Fibroblast of upper back skin (primary cell): ENCODE data around the gene ICAM5.
"Not testable (repeated sequence)": the region's sequence is repeated elsewhere in the genome, so short reads cannot be mapped to it uniquely, and the experiment has no call there.

Source experiments
- DNase-seq: peaks from one replicate; pipeline ENCODE4 v3.0.0-alpha.2; 2013

Gene ICAM5

DNA sequence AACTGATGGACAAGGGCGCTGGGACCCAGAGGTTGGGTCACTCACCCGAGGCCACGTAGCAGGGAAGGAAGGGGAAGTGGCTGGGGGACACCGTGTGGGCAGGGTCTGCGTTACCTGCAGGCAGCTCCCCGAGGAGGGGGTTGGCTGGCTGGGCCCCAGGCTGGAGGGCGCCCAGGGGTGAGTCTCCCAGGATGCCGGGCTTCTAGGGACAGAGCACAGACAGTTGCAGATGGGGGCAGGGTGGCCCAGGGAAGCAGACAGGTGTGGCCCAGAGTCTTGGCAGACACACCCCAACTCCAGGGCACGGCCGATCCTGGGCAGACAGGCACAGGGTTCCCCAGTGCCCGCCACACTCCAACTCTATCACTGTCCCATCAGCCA lies 31.7 kb downstream of the ICAM5 start:
- no peak for DNase-seq

DNA sequence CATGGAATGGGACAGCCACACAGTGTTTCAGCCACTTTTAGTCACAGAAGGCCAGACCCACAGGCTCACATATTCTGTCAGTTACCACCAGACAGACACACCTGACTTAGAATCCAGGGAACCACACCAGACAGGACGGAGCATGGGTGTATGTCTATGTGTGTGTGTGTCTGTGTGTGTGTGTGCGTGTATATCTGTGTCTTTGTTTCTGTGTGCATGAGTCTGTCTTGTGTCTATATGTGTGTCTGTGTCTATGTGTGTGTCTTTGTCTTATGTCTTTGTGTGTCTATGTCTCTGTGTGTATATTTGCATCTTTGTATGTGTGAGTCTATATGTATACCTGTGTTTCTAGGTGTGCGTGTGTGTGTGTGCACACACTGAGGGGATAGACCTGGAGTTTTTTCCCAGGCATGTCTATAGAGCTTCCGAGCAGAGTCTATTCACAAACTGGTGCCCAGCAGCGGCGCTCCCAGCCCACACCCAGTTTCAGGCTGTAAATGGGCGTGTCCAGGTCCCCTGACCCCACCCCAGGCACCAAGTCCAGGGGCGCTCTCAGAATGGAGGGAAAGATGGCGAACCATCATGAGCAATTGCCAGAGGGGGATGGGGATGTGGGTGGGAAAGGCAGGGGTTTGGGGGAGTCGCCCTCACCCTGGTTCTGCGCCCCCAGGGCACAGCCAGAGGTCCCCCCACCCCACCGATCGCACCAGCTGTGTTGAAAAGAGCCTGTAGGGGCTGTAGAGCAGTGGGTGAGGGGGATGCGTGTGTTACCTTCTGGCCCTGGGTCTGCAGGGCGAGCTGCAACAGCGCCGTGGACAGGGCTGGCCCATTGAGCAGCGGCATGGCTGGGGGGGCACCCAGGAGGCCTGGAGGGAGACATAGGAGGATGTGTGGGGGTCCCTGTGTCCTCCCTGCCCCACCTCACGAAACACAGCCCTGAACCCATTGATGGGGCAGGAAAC lies 32.4 kb downstream of the ICAM5 start:
- DNase-seq = no peak

DNA sequence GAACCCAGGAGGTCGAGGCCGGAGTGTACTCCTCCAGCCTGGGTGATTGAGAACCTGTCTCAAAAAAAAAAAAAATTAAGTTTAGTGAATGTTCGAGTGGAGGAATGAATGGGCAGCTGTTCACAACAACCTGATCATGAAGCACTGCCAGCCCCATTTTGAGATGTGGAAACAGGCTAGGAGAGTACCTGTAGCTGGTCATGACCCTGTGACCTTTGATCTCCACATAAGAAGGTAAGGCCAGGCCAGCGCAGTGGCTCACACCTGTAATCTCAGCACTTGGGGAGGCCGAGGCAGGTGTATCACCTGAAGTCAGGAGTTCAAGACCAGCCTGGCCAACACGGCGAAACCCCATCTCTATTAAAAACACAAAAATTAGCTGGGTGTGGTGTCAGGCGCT lies 36.0 kb downstream of the ICAM5 start:
- DNase-seq = no peak

DNA sequence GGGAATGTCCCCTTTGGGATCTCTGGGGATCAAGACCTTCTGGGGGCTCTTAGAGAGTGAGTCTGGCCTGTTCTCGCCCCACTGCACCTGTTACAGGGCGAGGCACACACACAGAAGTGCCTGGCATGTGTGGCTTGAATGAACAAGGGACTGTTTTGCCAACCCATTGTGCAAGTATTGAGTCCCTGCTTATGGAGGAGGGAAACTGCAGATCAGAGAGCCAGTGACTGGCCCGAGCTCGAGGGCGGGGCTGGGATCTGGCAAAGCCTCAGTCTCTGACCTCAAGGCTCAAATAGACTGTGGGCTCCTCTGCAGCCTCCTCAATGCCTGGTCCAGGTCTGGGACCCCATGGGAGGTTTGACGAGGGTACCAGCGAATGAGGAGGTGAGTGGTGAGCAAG lies 38.0 kb downstream of the ICAM5 start:
- DNase-seq = no peak

DNA sequence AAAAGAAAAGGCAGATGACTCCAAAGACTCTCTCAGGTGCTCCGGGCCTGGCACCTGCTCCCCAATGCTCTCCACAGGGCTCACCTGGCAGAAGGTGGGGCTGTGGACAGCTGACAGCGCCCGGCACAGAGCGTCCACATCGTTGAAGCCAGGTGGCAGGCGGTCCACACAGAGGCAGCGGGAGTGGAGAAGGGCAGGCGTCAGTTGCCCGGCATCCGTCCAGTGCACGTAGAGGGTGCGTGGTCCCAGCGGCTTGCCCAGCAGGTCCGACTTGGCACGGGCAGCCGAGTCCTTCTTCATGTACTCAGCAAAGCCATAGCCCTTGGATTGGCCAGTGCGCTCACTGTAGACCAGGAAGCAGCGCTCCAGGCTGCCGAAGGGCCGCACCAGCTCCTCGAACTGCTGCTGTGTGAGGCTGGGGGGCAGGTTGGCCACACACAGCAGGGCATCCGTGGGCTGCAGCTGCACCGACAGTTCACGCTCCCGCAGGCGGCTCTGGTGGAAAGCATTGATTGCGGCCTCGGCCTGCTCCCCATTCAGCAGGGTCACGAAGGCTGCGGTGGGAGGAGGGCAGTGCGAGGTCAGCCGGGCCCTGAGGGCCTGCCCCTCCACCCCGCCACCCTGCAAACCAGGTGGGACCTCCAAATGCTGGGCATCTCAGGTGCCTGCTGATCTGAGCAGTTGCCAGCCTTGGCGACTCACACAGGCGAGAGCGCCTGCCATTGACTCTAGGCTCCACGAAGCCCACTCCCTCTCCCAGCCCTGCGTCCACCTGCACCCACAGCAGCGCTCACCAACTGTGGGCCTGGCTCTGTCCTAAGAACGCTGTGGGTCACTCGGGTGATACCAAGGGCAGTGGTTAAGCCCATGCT lies 39.0 kb downstream of the ICAM5 start:
- DNase-seq = no peak

DNA sequence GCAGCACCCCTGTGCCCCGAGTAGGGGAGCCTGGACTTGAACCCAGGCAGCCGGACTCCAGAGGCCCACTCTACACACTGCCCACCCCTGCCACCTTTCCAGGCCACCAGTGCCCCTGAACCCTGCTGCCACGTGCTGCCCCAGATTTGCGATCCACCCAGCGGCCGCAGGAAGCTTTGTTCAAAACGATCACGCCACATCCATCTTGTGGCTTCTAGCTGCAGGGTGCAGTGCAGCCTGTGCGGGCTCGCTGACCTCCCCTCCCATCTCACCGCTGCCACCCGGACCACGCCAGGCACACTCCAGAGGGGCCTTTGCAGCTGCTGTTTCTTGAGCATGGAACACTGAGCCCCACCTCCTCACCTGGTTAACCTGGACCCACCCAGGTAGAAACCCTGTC lies 39.8 kb downstream of the ICAM5 start:
- DNase-seq = no peak

DNA sequence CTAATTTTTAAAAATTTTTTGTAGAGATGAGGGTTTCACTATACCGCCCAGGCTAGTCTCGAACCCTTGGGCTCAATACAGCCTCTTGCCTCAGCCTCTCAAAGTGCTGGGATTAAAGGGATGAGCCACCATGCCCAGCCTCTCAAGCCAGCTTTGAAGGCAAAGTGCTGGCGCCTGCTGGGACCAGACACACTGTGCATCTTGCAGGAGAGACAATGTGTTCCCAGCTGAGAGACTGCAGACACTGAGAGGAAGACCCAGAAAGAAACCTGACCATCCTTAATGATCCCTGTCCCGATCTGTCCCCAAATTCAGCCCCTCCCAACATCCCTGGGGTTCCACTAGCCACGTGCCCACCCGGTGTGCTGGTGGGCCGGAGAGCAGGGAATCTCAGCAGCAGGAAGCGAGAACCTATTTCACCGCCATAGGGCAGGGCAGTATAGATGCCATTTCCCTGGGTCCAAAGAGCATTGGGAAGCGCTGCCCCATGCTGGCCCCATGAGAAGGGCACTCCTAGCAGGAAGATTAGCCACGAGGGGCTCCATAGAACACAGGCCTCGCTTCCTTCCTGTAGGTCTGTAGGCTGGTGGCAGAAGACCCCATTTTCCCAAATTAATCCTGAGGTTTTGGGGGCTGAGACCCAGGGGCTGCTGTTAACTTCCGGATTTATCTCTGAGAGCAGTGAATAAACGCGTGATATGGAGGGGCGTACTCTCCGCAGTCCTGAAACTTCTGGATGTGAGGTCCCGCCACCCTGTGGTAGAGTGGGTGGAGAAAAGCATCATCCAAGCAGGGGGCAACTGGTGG lies 42.6 kb downstream of the ICAM5 start:
- no peak for DNase-seq

DNA sequence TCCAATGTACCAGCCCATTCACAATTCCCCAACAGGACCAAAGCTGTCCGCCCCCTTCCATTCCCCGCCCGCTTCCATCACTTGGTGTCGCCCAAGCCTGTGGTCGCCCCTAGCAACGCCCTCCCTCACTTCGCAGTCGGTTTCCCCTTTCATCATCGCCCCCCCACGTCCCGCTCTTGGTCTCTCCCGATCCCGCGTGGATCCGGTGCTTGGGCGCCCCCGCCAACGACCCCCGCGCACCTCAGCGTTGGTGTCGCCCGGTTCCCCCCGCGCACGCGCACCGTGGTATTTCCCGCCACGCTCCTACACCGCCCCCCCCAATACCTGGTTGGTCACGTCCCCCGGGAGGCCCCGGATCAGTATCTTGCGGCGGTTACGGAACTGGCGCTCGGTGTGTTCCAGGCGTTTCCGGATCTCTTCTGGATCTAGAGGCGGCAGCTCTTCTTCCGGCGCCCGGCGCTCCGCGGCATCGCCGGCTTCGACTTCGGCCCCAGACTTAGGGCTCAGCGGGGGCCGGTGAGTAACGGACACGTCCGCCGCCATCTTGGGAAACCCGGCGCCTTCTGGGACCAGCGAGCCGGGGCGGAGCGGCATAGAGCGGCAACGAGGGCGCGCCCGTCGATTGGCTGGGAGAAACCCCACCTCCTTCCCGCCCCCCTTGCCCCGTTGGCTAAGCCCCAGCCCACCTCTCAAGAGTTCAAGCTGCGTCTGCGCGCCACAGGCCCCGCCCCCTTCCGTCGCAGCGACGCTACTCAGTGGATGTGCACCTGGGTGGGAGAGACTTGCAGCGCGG lies 43.4 kb downstream of the ICAM5 start, which contains the start of gene RAVER1:
Gene RAVER1, minus strand, starts transcription at position 565 of the 793 bp plus-strand sequence. Its CDS starts 22 bp downstream, at position 543.
- DNase-seq = peak; percentile 97

DNA sequence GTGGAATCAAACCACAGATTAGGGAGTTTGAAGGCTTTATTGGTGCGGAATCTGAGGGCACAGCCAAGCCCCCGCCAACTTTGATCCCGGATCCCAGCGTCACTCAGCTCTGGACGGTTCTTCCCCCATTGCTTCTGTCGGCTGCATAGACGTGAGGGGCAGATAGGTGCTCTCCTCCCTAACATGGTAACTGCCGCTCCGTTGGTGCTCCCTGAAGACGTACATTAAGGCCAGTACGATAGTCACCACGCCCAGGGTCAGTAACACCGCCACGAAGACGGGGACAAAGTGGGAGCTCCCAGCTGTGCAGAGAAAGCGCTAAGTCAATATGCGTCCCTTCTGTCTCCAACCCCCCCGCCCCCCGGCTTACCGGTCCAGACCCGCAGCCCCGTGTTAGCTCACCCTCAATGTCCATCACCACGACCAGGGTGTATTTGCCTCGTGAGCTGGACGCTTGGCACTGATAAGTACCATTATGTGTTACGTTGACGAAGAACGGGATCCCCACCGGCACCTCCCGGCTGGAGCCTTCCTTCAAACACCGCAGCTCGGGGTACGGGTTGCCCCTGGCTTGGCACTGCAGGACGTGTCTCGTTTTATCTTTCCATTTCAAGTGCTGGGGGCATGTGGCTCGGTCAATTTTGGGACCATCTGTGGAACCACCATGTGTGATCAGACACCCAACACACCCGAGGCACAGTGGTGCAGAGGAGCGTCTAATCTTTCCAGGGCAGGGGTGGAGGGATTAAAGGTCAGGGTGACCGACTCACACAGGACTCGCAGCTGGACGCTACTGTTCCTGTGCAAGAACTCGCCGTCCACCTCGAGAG lies 44.2 kb downstream of the ICAM5 start:
- no peak for DNase-seq

DNA sequence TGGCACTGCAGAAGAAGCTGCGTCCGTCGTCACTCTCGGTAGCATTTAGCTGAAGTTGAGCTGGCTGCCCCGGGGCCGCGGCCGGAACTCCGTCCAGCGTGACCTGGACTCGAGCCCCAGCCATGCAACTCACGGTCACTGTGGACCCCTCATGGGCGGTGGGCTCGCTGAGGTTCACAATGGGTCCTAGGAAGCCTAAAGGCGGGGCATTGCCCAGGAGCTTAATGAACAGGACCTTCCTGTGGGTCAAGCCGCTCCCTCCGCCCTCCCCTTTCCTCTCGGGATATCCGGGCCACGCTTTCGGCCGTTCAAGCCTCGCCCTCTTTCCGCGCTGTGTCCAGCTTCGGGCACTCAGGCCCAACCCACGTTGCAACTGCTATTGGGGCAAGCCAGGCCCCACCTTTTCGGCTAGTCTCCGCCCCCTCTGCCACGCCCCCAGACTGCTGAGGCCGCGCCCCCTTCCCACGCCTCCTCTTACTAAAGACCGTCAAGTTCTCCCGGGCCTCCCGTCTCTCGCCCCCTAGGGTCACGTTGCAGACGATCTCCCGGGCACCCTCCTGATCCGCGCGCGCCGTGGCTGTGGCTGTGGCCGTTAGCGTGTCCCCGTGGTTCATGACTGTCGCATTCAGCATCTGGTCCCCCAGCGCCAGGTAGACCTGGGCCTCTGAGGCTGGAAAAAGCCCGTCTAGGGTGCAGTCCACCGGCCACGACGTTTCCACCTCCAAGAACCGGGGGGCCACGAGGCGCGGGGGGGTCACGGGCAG lies 45.0 kb downstream of the ICAM5 start:
- DNase-seq = peak; percentile 90

DNA sequence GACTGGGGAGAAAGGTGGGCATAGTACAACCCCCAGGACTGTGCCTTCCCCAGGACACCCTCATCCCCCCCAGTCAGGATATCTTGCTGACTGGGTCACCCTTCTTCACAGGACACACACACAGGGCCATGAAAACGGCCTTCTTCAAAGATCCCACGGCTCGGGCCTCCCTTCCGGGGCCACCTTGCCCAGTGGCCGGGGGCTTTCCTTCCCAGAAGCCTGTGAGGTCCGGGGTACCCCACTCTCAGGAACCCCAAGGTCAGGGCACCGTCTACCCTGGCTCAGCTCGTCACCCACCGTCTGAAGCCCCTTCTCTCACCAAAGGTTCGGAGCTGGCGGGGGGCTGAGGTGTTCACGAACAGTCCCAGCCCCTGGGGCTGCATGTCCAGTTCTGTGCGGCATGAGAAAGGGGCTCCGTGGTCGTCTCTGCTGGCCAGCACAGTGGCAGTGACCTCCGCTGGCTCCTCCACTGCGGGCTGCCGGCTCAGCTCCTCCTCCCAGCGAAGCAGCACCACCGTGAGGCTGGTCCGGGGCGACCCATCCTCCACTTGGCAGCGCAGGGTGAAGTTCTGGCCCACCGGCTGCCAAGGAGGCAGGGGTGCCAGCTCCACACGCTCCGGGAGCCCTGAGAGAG lies 45.7 kb downstream of the ICAM5 start:
- no peak for DNase-seq

DNA sequence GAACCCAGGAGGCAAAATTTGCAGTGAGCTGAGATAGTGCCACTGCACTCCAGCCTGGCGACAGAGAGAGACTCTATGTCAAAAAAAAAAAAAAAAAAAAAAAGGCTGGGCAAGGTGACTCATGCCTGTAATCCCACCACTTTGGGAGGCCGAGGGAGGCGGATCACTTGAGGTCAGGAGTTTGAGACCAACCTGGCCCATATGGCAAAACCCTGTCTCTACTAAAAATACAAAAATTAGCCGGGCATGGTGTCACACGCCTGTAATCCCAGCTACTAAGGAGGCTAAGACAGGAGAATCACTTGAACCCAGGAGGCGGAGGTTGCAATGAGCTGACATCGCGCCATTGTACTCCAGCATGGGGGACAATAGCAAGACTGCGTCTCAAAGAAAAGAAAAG lies 47.0 kb downstream of the ICAM5 start:
- DNase-seq = not testable (repeated sequence)

DNA sequence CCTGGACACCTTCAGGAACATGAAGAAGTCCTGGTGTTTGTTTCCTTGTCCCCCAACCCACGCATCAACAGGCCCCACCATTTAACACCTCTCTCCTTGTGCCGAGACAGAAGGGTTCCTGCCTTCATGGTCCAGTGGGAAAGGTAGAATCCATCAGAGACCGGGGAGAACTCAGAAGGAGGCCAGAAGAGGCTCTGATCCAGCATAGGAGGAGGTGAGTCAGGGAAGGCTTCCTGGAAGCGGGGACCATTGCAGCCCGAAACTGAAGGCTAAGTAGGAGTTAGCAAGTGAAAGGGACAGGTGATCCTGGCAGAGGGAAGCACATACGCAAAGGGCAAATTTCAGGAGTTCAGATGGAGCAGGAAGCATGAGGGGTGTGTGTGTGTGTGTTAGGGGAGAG lies 49.2 kb downstream of the ICAM5 start:
- DNase-seq = no peak

DNA sequence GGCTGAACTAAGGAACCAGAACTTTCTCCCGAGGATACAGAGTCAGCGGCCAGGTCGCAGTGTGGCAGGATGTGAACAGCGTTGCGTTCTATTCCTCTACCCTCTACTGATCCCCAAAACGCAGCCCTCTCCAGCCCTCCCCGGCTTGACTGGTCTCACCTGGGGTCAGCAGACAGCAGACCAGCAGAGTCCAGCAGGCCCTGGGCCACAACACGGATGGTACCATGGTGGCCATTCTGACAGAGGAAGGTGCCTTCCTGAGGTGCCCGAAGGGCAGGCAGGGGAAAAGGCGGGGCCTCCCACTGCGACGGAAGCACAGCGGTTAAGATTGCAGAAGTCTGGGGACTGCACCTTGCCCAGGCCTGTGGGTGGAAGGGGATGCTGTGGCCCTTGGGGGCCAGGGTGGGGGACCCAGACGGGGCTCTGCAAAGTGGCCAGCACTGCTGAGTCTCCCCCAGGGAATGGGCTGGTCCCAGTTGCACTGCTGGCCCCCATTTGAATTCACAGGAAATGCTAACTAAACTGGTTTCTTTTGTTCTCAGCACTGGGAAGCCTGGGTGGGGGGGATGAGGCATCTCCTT lies 49.7 kb downstream of the ICAM5 start, which contains the start of gene ICAM3:
Gene ICAM3, minus strand, starts transcription at position 245 of the 581 bp plus-strand sequence. Its CDS starts 10 bp downstream, at position 235.
- no peak for DNase-seq

DNA sequence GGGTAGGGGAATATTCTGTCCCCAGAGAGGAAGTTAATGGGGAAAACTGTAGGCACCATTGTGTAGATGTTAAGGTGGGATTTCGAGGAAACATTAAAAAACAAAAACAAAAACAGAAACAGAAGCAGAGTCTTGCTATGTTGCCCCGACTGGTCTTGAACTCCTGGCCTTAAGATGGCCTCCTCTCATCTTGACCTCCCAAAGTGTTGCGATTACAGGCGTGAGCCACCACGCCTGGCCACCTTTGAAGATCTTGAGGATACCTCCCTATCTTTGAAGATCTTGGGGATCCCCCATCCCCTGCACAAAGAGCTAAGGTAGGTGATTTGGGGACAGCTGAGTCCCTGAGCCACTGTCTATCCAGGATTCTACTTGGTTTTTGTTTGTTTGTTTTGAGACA lies 50.2 kb downstream of the ICAM5 start:
- DNase-seq = no peak

DNA sequence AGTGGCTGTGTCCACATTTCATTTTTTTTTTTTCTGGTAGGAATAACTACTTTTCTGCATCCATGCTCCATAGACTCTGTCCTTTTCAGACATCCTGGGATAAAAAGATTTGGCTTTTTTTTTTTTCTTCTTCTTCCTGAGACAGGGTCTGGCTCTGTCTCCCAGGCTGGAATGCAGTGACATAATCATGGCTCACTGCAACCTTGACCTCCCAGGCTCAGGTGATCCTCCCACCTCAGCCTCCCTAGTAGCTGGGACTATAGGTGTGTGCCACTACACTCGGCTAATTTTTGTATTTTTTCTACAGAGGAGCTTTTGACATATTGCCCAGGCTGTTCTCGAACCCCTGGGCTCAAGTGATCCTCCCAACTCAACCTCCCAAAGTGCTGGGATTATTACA lies 53.7 kb downstream of the ICAM5 start:
- DNase-seq = no peak

DNA sequence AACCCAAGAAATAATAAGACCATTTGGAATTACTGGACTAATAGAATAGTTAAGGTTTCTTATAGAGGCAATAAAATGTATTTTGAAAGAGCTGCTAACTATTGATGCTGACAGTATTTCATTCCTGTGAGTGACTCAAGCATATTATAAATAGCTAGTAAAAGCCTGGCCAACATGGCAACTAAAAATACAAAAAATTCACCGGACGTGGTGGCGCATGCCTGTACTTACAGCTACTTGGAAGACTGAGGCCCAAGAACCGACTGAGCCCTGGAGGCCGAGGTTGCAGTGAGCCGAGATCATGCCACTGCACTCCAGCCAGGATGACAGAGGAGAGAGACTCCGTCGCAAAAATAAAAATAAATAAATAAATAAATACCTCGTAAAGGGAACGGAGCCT lies 55.0 kb downstream of the ICAM5 start:
- no peak for DNase-seq
